HG03571 (cell line): Measurements from ENCODE around the gene EIF2D.

Experiments
- ATAC-seq: cut with Tn5 transposase; IDR thresholded peaks from one replicate; pipeline ENCODE4 v1.9.1; 2021; ENCODE audit not compliant: unreplicated experiment

EIF2D gene

GRCh38 chr1:206573762-206574161, 38.5 kb downstream of the EIF2D start:
- ATAC-seq: no peak

GRCh38 chr1:206573319-206573718, 38.9 kb downstream of the EIF2D start:
- ATAC-seq: no peak

GRCh38 chr1:206572835-206573234, 39.4 kb downstream of the EIF2D start:
- ATAC-seq: no peak

GRCh38 chr1:206570529-206570928, 41.7 kb downstream of the EIF2D start:
- ATAC-seq: no peak

- no peak for ATAC-seq
Measured at GRCh38 chr1:206569556-206569955, 42.7 kb downstream of the EIF2D start.

- no peak for ATAC-seq
Measured at GRCh38 chr1:206568779-206569352, 43.4 kb downstream of the EIF2D start.

GRCh38 chr1:206568256-206568655, 44.0 kb downstream of the EIF2D start:
- no peak for ATAC-seq

- no peak for ATAC-seq
Measured at GRCh38 chr1:206566999-206567398, 45.3 kb downstream of the EIF2D start.

- no peak for ATAC-seq
Measured at GRCh38 chr1:206565995-206566394, 46.3 kb downstream of the EIF2D start.

- ATAC-seq: peak; percentile 10
Measured at GRCh38 chr1:206563367-206564207, 48.7 kb downstream of the EIF2D start.

- no peak for ATAC-seq
Measured at GRCh38 chr1:206560007-206560716, 52.1 kb downstream of the EIF2D start.

- no peak for ATAC-seq
Measured at GRCh38 chr1:206559672-206559995, 52.6 kb downstream of the EIF2D start.

- ATAC-seq: no peak
Measured at GRCh38 chr1:206558794-206559671, 53.2 kb downstream of the EIF2D start.

GRCh38 chr1:206557636-206558473, 54.4 kb downstream of the EIF2D start:
- no peak for ATAC-seq

GRCh38 chr1:206556750-206557635, 55.3 kb downstream of the EIF2D start:
- peak; percentile 63 for ATAC-seq

- ATAC-seq: no peak
Measured at GRCh38 chr1:206556047-206556749, 56.1 kb downstream of the EIF2D start.

GRCh38 chr1:206555473-206555935, 56.8 kb downstream of the EIF2D start:
- ATAC-seq: no peak

- no peak for ATAC-seq
Measured at GRCh38 chr1:206554701-206555472, 57.4 kb downstream of the EIF2D start.
